ENCODE results near the gene SV2B.

- no peak for TF ChIP-seq CTCF (IDR thresholded peaks at IDR 0.05)
- TF ChIP-seq EZH2 (IDR thresholded peaks at IDR 0.05; ENCODE audit: borderline replicate concordance, insufficient read depth, low read depth, low read length, poor library complexity, severe bottlenecking): no peak
Measured at GRCh38 chr15:91186904-91187656, 87.0 kb downstream of the SV2B start.

All from B cell (primary cell).